DND-41 (cell line): ENCODE measurements around the gene C16orf95.

Experiments used
- ATAC-seq: fragments of 200-7000 bp; cut with Tn5 transposase; 3 replicates; pipeline ENCODE4 v1.9.1; 2021; ENCODE audit warnings: low read depth; ENCODE audit not compliant: insufficient read depth
- DNase-seq: peaks from one replicate; pipeline ENCODE4 v3.0.0-alpha.2; 2020
- H2AFZ ChIP-seq: 2 replicates; pipeline ENCODE4 v1.6.0; 2012; ENCODE audit warnings: low read depth, low read length
- H3K27ac ChIP-seq: 2 replicates; pipeline ENCODE4 v1.5.1; 2012; ENCODE audit warnings: low read length, inconsistent platforms
- H3K27me3 ChIP-seq: fragments of 200-600 bp; sonication (generic); 2 replicates; pipeline ENCODE4 v1.6.0; 2012; ENCODE audit warnings: low read length, mild to moderate bottlenecking, inconsistent platforms; ENCODE audit not compliant: insufficient read depth, poor library complexity
- H3K36me3 ChIP-seq: 2 replicates; pipeline ENCODE4 v1.5.1; 2012; ENCODE audit warnings: low read length, inconsistent platforms; ENCODE audit not compliant: insufficient read depth
- H3K4me1 ChIP-seq: 2 replicates; pipeline ENCODE4 v1.5.1; 2012; ENCODE audit warnings: mild to moderate bottlenecking, low read length; ENCODE audit not compliant: insufficient read depth
- H3K4me2 ChIP-seq: 2 replicates; pipeline ENCODE4 v1.6.0; 2012; ENCODE audit warnings: mild to moderate bottlenecking, moderate library complexity, low read length, inconsistent platforms; ENCODE audit not compliant: insufficient read depth
- H3K4me3 ChIP-seq, 2 experiments: fragments of 200-600 bp in 1 of 2; shearing (Covaris generic) in 1 of 2; 2 replicates each; pipeline ENCODE4 v1.5.1; 2012 to 2016; ENCODE audit warnings: inconsistent platforms in 2 of 2, low read length in 2 of 2, mild to moderate bottlenecking in 2 of 2, low read depth in 1 of 2, moderate library complexity in 1 of 2
- H3K79me2 ChIP-seq: 2 replicates; pipeline ENCODE4 v1.6.0; 2012; ENCODE audit warnings: low read length, inconsistent platforms; ENCODE audit not compliant: insufficient read depth
- H3K9ac ChIP-seq: 2 replicates; pipeline ENCODE4 v1.6.0; 2012; ENCODE audit warnings: low read depth, mild to moderate bottlenecking, inconsistent platforms, low read length, moderate library complexity
- H3K9me3 ChIP-seq: 2 replicates; pipeline ENCODE4 v1.5.1; 2012; ENCODE audit warnings: low read length, moderate library complexity, mild to moderate bottlenecking, inconsistent platforms; ENCODE audit not compliant: insufficient read depth, severe bottlenecking
- H4K20me1 ChIP-seq: 2 replicates; pipeline ENCODE4 v1.6.0; 2012; ENCODE audit warnings: low read length; ENCODE audit not compliant: insufficient read depth
- EZH2 ChIP-seq: IDR thresholded peaks from 3 replicates; pipeline ENCODE4 v1.6.1; 2012; ENCODE audit warnings: borderline replicate concordance, low read depth, mild to moderate bottlenecking, moderate library complexity, low read length, inconsistent platforms; ENCODE audit not compliant: severe bottlenecking
- TF ChIP-seq, protein P1 (sequence below): IDR thresholded peaks from 2 replicates; pipeline ENCODE4 v1.5.1; 2012; ENCODE audit warnings: borderline replicate concordance, low read length, moderate library complexity, mild to moderate bottlenecking; ENCODE audit not compliant: poor library complexity, severe bottlenecking; ENCODE audit errors: extremely low read depth

Gene C16orf95

DNA sequence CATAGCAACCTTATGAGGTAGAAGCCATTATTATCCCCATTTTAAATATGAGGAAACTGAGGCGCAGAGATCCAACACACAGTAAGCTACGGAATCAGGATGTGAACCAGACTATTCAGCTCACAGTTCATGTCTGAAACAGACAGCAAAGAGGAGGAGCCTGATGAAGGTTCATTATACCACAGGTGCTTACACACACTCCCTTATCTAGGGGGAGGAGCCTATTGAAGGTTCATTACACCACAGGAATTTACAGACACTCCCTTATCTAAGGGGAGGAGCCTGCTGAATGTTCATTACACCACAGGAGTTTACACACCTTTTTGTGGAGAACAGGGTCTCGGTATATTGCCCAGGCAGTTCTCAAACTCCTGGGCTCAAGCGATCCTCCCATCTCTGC, 21.9 kb downstream of the C16orf95 start:
- Histone ChIP-seq H3K4me3 (no peak overlapping the region), H3K9me3 (no peaks in the 10 kb centered on the region), H2AFZ (no peak overlapping the region), H4K20me1 (no peaks in the 10 kb centered on the region), H3K79me2 (no peaks in the 10 kb centered on the region), H3K36me3 (no peaks in the 10 kb centered on the region), H3K27ac (no peak overlapping the region), H3K27me3 (no peaks in the 10 kb centered on the region), H3K4me2 (no peak overlapping the region), H3K9ac (no peak overlapping the region), H3K4me1 (no peaks in the 10 kb centered on the region)
- DNase-seq: no peak
- TF ChIP-seq EZH2: no peak
- TF ChIP-seq, protein P1, sequence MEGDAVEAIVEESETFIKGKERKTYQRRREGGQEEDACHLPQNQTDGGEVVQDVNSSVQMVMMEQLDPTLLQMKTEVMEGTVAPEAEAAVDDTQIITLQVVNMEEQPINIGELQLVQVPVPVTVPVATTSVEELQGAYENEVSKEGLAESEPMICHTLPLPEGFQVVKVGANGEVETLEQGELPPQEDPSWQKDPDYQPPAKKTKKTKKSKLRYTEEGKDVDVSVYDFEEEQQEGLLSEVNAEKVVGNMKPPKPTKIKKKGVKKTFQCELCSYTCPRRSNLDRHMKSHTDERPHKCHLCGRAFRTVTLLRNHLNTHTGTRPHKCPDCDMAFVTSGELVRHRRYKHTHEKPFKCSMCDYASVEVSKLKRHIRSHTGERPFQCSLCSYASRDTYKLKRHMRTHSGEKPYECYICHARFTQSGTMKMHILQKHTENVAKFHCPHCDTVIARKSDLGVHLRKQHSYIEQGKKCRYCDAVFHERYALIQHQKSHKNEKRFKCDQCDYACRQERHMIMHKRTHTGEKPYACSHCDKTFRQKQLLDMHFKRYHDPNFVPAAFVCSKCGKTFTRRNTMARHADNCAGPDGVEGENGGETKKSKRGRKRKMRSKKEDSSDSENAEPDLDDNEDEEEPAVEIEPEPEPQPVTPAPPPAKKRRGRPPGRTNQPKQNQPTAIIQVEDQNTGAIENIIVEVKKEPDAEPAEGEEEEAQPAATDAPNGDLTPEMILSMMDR: no peak
- ATAC-seq: peak; percentile 69

DNA sequence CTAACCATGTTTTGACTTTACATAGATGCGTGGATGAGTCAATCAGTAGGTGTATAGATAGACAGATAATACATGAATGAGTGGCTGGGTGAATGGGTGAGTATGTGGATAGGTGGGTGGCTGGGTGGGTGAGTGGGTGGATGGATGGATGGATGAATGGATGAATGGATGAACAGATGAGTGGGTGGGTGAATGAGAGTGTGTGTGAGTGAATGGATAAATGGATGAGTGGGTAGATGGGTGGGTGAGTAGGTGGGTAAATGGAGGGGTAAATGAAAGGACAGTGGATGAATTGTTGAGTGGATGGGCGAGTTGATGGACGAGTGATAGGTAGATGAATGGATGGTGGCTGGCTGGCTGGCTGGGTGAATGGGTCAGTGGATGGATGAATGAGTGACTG, 23.2 kb downstream of the C16orf95 start:
- Histone ChIP-seq H3K36me3 (no peaks in the 10 kb centered on the region), H3K27ac (no peak overlapping the region), H3K4me1 (no peaks in the 10 kb centered on the region), H3K9ac (no peak overlapping the region), H3K4me3 (no peak overlapping the region), H3K79me2 (no peaks in the 10 kb centered on the region), H3K4me2 (no peak overlapping the region), H3K9me3 (no peaks in the 10 kb centered on the region), H4K20me1 (no peaks in the 10 kb centered on the region), H2AFZ (no peak overlapping the region), H3K27me3 (no peaks in the 10 kb centered on the region)
- ATAC-seq (no peak), DNase-seq (no peak)
- no peak for TF ChIP-seq EZH2
- TF ChIP-seq, protein P1: no peak

GRCh38 chr16:87291944-87292343, 25.2 kb downstream of the C16orf95 start:
- no peak for ATAC-seq
- Histone ChIP-seq H3K27me3 (no peaks in the 10 kb centered on the region), H3K27ac (no peak overlapping the region), H3K4me3 (no peak overlapping the region), H3K9me3 (no peaks in the 10 kb centered on the region), H2AFZ (no peak overlapping the region), H3K9ac (no peak overlapping the region), H4K20me1 (no peaks in the 10 kb centered on the region), H3K79me2 (no peaks in the 10 kb centered on the region), H3K4me2 (no peak overlapping the region), H3K36me3 (no peaks in the 10 kb centered on the region), H3K4me1 (no peaks in the 10 kb centered on the region)
- no peak for TF ChIP-seq EZH2
- TF ChIP-seq, protein P1: no peak
- no peak for DNase-seq

DNA sequence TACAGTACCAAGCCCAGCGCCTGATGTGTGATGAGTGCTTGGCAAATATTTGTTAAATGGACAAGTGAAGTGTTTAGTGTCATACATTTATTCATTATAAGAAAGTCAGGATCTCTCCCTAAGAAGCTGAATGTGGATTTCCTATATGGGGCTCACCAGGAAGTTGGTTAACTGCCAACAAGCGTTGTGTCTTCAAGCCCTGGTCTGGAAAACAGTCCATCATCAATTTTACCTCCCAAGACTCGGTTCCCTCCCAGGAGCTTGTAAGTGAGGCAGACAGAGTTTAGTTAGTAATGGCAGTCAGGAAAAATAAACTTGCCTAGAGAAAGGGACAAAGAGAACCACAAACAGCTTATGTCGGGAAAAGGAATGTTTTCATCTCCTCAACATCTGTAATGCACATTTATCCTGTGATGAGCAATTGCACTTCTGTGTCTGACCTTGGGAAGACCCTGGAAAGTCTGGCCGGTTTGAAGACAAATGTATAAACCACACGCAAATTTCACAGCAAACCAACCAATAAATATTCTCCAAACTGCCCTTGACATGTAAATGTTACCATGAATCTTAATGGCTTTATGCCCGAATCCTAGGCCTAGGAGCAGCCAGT, 28.3 kb downstream of the C16orf95 start:
- H3K4me1 ChIP-seq: no peaks in the 10 kb centered on the region
- no peak overlapping the region for H2AFZ ChIP-seq
- no peak overlapping the region for H3K9ac ChIP-seq
- H3K9me3 ChIP-seq: no peaks in the 10 kb centered on the region
- H3K79me2 ChIP-seq: no peaks in the 10 kb centered on the region
- no peak overlapping the region for H3K4me2 ChIP-seq
- H3K36me3 ChIP-seq: no peaks in the 10 kb centered on the region
- no peak for ATAC-seq
- H3K27ac ChIP-seq: no peak overlapping the region
- DNase-seq: no peak
- no peaks in the 10 kb centered on the region for H3K27me3 ChIP-seq
- no peak overlapping the region for H3K4me3 ChIP-seq
- no peaks in the 10 kb centered on the region for H4K20me1 ChIP-seq
- no peak for TF ChIP-seq EZH2
- TF ChIP-seq, protein P1: no peak
